HG02885 (cell line): Measurements from ENCODE around the gene DYNLT4.
"Not testable (repeated sequence)": the region's sequence is repeated elsewhere in the genome, so short reads cannot be mapped to it uniquely, and the experiment has no call there.

Experiments
- ATAC-seq: cut with Tn5 transposase; IDR thresholded peaks from one replicate; pipeline ENCODE4 v1.9.1; 2021; ENCODE audit warnings: mild to moderate bottlenecking; ENCODE audit not compliant: unreplicated experiment, poor library complexity

Gene DYNLT4

GRCh38 chr1:44811234-44811633 is 4.1 kb upstream of the DYNLT4 start:
- no peak for ATAC-seq

DNA sequence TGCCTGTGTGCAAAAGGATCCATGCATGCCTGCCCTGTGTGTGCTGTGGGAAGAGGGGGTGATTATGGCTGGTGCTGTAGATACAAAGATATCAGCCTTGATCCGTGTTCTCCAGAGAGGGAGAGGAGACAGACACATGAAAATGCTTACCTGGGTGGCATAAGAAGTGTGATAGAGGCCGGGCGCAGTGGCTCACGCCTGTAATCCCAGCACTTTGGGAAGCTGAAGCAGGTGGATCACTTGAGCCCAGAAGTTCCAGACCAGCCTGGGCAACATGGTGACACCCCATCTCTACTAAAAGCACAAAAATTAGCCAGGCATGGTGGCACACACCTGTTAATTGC is 3.6 kb upstream of the DYNLT4 start:
- not testable (repeated sequence) for ATAC-seq

DNA sequence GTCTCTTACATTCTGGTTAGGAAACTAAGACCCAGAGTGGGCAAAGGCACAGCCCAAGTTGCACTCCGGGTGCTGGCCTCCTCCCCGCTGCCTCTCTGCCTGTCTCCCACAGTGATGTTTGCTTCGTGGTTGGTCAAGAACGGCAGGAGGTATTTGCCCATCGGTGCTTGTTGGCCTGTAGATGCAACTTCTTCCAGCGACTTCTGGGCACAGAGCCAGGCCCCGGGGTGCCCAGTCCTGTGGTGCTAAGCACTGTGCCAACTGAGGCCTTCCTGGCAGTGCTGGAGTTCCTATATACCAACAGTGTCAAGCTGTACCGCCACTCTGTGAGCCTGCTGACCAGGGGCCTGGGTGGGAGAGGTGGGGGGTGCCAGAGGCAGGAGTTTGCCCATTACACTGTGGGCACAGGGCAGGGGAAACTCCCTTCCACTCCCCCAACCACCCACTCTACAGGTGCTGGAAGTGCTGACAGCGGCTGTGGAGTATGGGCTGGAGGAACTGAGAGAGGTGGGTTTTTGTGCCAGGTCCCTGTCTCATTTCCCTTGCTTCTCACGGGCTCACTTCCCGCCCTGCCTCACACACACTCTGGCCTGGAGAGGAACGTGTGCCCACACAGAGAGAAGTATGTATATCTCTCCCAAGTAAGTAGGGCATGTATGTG is 3.1 kb upstream of the DYNLT4 start:
- no peak for ATAC-seq

- ATAC-seq = peak; percentile 50
Observed at GRCh38 chr1:44808938-44809917, 2.1 kb upstream of the DYNLT4 start.

GRCh38 chr1:44808063-44808937 is 1.1 kb upstream of the DYNLT4 start, which contains the start of gene BTBD19:
Gene BTBD19, plus strand, starts transcription at chr1:44808523. Its CDS starts 298 bp downstream, at chr1:44808821.
- peak; percentile 37 for ATAC-seq

GRCh38 chr1:44807364-44808062 is 362 bp upstream of the DYNLT4 start:
- ATAC-seq = peak; percentile 44

DNA sequence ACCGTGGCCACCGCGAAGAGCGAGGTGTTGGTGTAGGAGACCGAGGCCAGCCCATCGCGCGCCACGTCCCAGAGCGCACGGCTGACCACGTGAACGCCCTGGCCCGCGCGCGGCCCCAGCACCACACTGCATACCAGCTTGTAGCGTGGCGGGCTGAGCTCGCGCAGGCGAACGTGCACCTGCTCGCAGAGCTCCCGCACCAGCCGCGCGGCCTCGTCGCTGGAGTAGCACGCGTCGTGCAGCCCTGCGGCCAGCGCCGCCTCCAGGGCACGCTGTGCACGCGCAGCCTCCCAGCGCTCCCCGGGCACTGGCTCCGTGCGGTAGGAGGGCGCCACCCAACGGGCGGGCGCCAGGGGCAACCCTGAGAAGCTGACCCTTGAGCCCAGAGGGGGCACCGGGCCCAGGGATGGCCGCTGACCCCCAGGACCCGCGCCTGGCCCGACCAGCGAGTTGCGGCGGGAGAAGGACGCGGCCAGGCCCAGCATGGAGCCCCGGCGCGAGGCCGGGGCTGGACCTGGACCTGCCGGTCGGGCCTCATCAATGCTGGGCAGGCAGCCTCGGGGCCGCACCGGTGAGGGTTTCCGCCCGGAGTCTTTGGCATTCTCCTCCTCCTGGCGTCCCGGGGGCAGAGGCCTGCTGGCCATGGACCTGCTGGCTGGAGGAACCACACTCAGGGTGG is 987 bp downstream of the DYNLT4 start:
- no peak for ATAC-seq

GRCh38 chr1:44805311-44806024 is 1.7 kb downstream of the DYNLT4 start:
- no peak for ATAC-seq

- ATAC-seq = no peak
Observed at GRCh38 chr1:44803312-44804095, 3.6 kb downstream of the DYNLT4 start.

DNA sequence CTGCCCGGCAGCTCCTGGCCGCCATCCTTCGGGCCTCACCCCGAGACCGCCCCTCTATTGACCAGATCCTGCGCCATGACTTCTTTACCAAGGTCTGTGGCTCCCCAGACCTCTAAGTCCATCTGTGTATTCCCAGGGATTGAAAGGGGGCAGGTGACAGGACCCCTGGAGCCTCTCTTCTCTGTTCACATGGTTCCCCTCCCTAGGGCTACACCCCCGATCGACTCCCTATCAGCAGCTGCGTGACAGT is 4.2 kb downstream of the DYNLT4 start:
- no peak for ATAC-seq

GRCh38 chr1:44802306-44803061 is 4.7 kb downstream of the DYNLT4 start:
- no peak for ATAC-seq

DNA sequence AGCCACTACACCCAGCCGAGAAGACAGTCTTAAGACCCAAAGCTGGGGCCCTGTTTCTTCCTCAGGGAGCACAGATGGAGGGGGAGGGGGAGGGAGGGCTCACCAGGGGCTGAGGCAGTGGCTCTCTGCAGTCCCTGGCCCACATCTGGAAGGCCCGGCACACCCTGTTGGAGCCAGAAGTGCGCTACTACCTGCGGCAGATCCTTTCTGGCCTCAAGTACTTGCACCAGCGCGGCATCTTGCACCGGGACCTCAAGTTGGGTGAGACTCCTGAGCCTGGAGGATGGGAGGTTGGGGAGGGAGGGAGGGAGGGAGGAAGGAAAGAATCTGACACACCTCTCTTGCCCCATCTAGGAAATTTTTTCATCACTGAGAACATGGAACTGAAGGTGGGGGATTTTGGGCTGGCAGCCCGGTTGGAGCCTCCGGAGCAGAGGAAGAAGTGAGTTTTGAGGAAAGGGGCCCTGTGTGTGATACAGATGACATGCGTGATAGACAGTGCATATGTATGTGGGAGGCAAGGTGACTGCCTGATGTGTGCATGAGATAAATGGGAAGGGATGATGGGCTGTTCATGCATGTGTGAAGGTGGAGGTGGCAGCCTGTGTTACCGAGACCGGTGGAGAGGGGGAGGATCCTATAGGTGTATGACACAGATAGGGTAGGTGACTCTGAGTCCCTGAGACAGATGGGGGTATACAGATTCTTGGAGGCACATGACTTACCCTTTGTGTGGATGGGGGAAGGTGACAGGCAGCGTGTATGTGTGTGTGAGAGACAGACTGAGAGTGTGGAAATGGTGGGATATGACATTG is 5.5 kb downstream of the DYNLT4 start:
- ATAC-seq = no peak

DNA sequence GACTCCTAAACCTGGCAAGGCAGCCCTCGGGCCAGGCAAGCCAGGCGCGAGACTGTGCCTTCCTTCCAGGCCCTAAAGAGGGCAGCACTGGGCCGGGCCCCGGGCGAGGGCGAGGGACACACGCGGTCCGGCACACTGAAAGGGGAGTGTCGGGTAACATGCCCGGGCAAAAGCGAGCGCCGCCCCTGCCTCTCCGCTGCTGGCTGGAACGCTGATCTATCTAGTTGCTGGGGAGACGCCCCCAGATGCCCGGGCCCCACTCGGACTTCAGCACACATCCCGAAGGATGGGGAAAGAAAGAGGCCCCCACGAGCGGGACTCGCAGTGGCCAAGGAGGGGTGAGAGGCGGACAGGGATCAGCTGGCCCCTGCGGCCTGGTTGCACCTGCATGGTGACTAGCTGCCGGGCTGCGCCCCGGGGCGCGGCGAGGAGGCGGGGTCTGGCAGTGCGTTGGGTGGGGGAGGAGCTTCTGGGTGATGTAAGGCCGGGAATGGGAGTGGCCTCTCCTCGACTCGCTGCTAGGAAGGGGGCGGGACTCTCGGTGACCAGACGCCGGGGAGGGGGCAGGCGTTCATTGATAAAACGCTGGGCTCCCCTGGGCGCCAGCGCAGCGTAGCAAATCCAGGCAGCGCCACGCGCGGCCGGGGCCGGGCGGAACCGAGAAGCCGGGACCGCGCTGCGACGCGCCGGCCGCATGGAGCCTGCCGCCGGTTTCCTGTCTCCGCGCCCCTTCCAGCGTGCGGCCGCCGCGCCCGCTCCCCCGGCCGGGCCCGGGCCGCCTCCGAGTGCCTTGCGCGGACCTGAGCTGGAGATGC is 7.2 kb downstream of the DYNLT4 start, which contains the start of gene PLK3:
TSS of gene PLK3 (plus strand) at position 608 of the 815 bp plus-strand sequence. CDS start at position 695, 87 bp downstream.
- peak; percentile 87 for ATAC-seq

DNA sequence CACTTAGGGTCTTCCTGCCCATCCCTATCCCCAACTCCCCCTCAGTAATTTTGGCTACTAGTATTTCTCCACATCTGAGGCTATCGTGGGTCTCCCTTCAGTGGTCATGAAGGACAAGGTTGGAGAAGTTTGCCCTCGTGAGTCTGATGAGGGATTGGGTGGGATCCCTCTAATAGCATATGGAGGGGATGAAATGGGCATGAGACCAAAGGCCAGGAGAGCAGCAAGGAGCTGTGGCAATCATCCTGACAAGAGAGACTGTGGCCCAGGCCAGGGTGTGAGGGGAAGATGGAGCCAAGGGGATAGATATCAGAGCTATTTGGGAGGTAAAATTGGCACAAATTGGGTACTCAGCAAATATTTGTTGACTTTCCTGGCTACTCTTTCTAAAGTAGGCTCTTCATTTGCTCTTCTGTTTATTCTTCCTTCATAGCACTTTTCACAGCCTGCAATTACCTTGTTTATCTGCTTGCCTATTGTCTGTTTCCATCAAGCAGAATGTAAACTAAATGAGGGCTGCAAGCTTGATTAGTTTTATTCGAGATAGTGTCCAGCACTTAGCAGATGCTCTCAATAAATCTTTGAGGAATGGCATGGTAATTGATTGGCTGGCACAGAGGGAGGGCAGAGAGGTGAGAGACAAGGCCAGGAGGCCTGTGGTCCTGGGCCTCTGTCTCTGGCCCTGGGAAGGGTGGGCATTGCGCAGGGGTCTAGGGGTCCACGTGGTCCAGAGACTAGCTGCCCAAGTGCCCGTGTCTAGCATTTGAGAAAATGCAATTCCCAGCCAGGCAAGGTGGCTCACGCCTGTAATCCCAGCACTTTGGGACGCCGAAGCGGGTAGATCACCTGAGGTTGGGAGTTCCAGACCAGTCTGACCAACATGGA is 8.4 kb downstream of the DYNLT4 start:
- ATAC-seq = no peak

GRCh38 chr1:44797886-44798285 is 9.3 kb downstream of the DYNLT4 start:
- ATAC-seq = not testable (repeated sequence)
